GM12878 (cell line): ENCODE data around the gene GPLD1.

Experiments used
- BHLHE40 ChIP-seq, 2 experiments: fragments of 450-650 bp in 1 of 2; IDR thresholded peaks; 2 replicates each; pipeline ENCODE4 v1.6.1; 2011 to 2017; ENCODE audit warnings: low read depth in 2 of 2, borderline replicate concordance in 1 of 2, improper control_type of control experiment in 1 of 2, low read length in 1 of 2, mild to moderate bottlenecking in 1 of 2
- CHD1 ChIP-seq: IDR thresholded peaks from 2 replicates; pipeline ENCODE4 v1.6.1; 2012; ENCODE audit warnings: low read depth, low read length, improper control_type of control experiment
- FOS ChIP-seq: IDR thresholded peaks from 3 replicates; pipeline ENCODE4 v1.6.1; 2011; ENCODE audit warnings: borderline replicate concordance; ENCODE audit not compliant: insufficient read length; ENCODE audit errors: extremely low read depth
- MEF2A ChIP-seq: IDR thresholded peaks from 2 replicates; pipeline ENCODE4 v1.6.1; 2011; ENCODE audit warnings: low read depth, mild to moderate bottlenecking, low read length, moderate library complexity; ENCODE audit not compliant: insufficient read depth
- POLR2A ChIP-seq: IDR thresholded peaks from 2 replicates; pipeline ENCODE4 v1.6.1; 2011; ENCODE audit warnings: low read depth, mild to moderate bottlenecking, low read length
- RBBP5 ChIP-seq: fragments of 200-600 bp; sonication (generic); conservative IDR thresholded peaks from 2 replicates; pipeline ENCODE4 v1.6.1; 2016
- SIN3A ChIP-seq: IDR thresholded peaks from 2 replicates; pipeline ENCODE4 v1.6.1; 2012; ENCODE audit warnings: low read depth, low read length, improper control_type of control experiment
- TAF1 ChIP-seq: IDR thresholded peaks from 2 replicates; pipeline ENCODE4 v1.6.1; 2011; ENCODE audit warnings: mild to moderate bottlenecking, low read depth, low read length, borderline replicate concordance
- TBL1XR1 ChIP-seq: IDR thresholded peaks from 2 replicates; pipeline ENCODE4 v1.6.1; 2012; ENCODE audit warnings: low read depth, low read length, improper control_type of control experiment
- TCF12 ChIP-seq: IDR thresholded peaks from 2 replicates; pipeline ENCODE4 v1.6.1; 2011; ENCODE audit warnings: low read depth, mild to moderate bottlenecking, low read length
- USF1 ChIP-seq: IDR thresholded peaks from 2 replicates; pipeline ENCODE4 v1.6.1; 2011; ENCODE audit warnings: borderline replicate concordance, low read depth, mild to moderate bottlenecking, moderate library complexity, mixed read lengths, low read length; ENCODE audit not compliant: insufficient read depth; ENCODE audit errors: extremely low read length
- TF ChIP-seq, protein P1 (sequence below), 3 experiments: IDR thresholded peaks in 2 of 3; conservative IDR thresholded peaks in 1 of 3; 2 replicates each; pipeline ENCODE4 v1.5.1; 2011; ENCODE audit warnings: low read depth in 3 of 3, low read length in 3 of 3, mild to moderate bottlenecking in 3 of 3, control low read depth in 2 of 3, moderate library complexity in 2 of 3, inconsistent platforms in 1 of 3, mixed read lengths in 1 of 3; ENCODE audit not compliant: control insufficient read depth in 2 of 3, insufficient read depth in 1 of 3; ENCODE audit errors: extremely low read depth in 1 of 3

DNA sequence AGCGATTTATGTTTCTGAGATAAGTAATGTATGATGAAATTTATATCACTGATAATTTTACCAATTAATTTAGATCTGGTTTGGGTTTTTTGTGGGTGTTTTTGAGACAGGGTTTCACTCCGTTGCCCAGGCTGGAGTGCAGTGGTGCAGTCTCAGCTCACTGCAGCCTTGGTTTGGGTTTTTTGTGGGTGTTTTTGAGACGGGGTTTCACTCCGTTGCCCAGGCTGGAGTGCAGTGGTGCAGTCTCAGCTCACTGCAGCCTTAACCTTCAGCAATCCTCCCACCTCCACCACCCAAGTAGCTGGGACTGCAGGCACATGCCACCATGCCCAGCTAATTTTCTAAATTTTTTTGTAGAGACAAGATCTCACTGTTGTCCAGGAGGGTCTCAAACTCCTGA is 73.6 kb downstream of the GPLD1 start:
- TF ChIP-seq, protein P1, sequence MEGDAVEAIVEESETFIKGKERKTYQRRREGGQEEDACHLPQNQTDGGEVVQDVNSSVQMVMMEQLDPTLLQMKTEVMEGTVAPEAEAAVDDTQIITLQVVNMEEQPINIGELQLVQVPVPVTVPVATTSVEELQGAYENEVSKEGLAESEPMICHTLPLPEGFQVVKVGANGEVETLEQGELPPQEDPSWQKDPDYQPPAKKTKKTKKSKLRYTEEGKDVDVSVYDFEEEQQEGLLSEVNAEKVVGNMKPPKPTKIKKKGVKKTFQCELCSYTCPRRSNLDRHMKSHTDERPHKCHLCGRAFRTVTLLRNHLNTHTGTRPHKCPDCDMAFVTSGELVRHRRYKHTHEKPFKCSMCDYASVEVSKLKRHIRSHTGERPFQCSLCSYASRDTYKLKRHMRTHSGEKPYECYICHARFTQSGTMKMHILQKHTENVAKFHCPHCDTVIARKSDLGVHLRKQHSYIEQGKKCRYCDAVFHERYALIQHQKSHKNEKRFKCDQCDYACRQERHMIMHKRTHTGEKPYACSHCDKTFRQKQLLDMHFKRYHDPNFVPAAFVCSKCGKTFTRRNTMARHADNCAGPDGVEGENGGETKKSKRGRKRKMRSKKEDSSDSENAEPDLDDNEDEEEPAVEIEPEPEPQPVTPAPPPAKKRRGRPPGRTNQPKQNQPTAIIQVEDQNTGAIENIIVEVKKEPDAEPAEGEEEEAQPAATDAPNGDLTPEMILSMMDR (IDR thresholded peaks at IDR 0.05 in 2 of 3, conservative IDR thresholded peaks at IDR 0.05 in 1 of 3; ENCODE audit: control insufficient read depth in 2 of 3, extremely low read depth in 1 of 3, insufficient read depth in 1 of 3, low read depth in 3 of 3, low read length in 3 of 3) = no peak
- TF ChIP-seq POLR2A = no peak
- TF ChIP-seq BHLHE40 (IDR thresholded peaks at IDR 0.05; ENCODE audit: borderline replicate concordance in 1 of 2, low read depth in 2 of 2, low read length in 1 of 2) = no peak
- TF ChIP-seq RBBP5 = no peak
- TF ChIP-seq FOS = no peak
- no peak for TF ChIP-seq TAF1
- TF ChIP-seq USF1 = no peak
- no peak for TF ChIP-seq CHD1
- no peak for TF ChIP-seq MEF2A
- no peak for TF ChIP-seq SIN3A
- no peak for TF ChIP-seq TBL1XR1
- no peak for TF ChIP-seq TCF12
